ENCODE measurements around the gene FADS2.

Gene FADS2

DNA sequence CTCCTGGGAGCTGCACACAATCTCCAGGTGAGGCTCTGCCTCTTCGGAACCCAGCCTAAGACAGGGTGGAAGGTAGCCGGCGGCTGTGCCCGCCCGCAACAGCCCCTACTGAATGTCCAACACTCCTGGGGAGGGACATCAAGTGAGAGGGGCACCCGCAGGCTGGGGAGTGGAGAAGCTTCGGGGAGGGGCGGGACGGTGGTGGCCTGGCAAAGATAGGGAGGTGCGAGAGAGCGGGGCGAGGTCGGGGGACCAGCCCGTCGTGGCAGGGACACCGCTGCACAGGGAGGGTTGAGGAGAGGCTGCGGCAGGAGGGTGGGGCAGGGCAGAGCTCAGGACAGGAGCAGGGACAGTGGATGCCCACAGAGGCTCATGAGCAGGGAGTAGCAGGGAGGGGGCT lies 72.2 kb downstream of the FADS2 start:
- Histone ChIP-seq H3K4me3 (ENCODE audit: low read depth, low read length) (no peak overlapping the region), H3K27me3 (no peaks in the 10 kb centered on the region), H3K9me3 (no peaks in the 10 kb centered on the region), H3K4me1 (peaks cover 3% of the 10 kb centered on the region; the same call in 1 of the 2 replicates), H3K36me3 (no peaks in the 10 kb centered on the region)
- DNase-seq = no peak
- TF ChIP-seq, protein P1, sequence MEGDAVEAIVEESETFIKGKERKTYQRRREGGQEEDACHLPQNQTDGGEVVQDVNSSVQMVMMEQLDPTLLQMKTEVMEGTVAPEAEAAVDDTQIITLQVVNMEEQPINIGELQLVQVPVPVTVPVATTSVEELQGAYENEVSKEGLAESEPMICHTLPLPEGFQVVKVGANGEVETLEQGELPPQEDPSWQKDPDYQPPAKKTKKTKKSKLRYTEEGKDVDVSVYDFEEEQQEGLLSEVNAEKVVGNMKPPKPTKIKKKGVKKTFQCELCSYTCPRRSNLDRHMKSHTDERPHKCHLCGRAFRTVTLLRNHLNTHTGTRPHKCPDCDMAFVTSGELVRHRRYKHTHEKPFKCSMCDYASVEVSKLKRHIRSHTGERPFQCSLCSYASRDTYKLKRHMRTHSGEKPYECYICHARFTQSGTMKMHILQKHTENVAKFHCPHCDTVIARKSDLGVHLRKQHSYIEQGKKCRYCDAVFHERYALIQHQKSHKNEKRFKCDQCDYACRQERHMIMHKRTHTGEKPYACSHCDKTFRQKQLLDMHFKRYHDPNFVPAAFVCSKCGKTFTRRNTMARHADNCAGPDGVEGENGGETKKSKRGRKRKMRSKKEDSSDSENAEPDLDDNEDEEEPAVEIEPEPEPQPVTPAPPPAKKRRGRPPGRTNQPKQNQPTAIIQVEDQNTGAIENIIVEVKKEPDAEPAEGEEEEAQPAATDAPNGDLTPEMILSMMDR (IDR thresholded peaks at IDR 0.05; ENCODE audit: low read depth, low read length) = no peak

DNA sequence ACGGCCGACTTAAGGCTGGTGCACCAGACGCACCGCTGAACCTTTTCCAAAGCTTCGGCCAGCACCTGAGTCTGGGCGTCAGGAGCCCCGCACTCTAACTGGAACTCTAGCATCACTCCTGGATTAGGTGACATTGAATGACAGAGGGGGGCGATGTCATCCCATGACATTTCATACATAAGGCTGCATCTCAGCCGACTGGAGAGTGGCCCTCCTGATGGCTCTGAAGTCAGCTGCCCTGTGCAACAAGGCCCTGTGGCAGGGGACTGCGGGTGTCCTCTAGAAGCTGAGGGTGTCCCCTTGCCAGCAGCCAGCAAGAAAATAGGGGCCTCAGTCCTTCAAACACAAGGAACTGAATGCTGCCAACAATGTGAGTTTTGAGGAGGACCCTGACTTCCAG lies 73.3 kb downstream of the FADS2 start:
- Histone ChIP-seq H3K4me1 (peaks cover 3% of the 10 kb centered on the region; the same call in 1 of the 2 replicates), H3K27me3 (no peaks in the 10 kb centered on the region), H3K36me3 (no peaks in the 10 kb centered on the region), H3K9me3 (no peaks in the 10 kb centered on the region), H3K4me3 (ENCODE audit: low read depth, low read length) (no peak overlapping the region)
- no peak for DNase-seq
- TF ChIP-seq, protein P1 (IDR thresholded peaks at IDR 0.05; ENCODE audit: low read depth, low read length) = no peak

DNA sequence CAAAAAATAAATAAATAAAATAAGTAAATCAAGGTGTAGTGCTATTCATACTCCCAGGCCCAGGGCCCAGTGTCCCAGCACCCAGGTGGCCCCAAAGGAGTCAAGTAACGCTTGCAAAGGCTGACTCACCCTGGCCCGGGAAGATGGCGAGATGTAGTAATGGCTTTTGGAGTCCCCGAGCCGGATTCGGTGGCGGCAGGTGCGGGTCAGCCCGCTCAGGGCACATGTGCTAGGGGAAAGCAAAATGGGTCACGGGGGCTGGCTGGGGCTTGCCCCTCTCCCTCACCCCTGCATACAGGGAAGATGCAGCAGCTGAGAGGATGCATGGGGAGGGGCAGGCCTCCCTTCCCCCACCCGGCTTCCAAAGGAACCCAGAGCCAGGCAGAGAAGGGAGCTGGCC lies 74.2 kb downstream of the FADS2 start:
- H3K4me3 ChIP-seq (ENCODE audit: low read depth, low read length) = no peak overlapping the region
- peaks cover 3% of the 10 kb centered on the region; the same call in 1 of the 2 replicates for H3K4me1 ChIP-seq
- DNase-seq = no peak
- TF ChIP-seq, protein P1 (IDR thresholded peaks at IDR 0.05; ENCODE audit: low read depth, low read length) = no peak
- no peaks in the 10 kb centered on the region for H3K9me3 ChIP-seq
- no peaks in the 10 kb centered on the region for H3K27me3 ChIP-seq
- no peaks in the 10 kb centered on the region for H3K36me3 ChIP-seq

DNA sequence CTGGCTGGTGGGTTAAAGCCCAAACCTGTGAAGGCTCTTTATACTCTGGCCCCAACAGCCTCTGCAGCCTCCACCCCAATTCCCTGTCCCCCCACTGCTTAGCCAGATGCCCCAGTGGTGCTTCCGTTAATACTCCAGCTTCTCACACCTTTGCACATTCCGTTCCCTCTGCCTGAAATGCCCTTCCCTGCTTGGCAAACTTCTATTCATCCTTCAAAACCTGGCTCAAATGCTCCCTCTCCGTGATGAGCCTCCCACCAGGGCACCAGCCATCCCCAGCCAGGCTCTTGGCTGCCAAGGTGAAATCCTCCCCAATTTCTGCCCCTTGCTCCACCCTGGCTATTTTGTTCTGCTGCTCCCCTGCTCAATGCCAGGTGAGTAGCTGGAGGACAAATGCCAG lies 75.7 kb downstream of the FADS2 start:
- Histone ChIP-seq H3K36me3 (no peaks in the 10 kb centered on the region), H3K27me3 (no peaks in the 10 kb centered on the region), H3K9me3 (no peaks in the 10 kb centered on the region), H3K4me3 (ENCODE audit: low read depth, low read length) (no peak overlapping the region), H3K4me1 (peaks cover 3% of the 10 kb centered on the region; the same call in 1 of the 2 replicates)
- DNase-seq = no peak
- TF ChIP-seq, protein P1 (IDR thresholded peaks at IDR 0.05; ENCODE audit: low read depth, low read length) = no peak

DNA sequence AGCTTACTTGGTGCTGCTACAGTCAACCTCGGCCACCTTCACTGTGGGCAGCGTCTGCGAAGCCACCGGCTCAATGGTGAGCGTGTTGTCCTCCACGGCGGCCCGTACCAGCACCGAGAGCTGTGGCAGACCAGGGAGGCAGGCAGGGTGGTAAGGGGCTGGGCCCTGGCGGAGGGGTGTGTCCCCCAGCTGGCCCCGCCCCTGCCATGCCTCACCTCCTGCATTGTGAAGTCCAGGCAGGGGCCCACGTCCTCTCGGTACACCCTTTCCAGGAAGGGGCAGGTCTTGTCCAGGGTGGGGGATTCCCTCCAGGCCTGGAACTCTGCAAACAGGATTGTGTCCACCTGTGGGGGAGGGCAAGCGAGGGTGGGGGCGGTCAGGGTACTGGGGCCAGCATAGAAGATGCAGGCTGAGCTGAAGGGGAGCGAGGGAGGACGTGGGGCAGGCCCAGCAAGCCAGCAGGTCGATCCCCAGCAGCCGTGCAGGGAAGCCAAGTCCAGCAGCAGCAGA lies 76.5 kb downstream of the FADS2 start:
- no peaks in the 10 kb centered on the region for H3K36me3 ChIP-seq
- TF ChIP-seq, protein P1 (IDR thresholded peaks at IDR 0.05; ENCODE audit: low read depth, low read length) = no peak
- no peaks in the 10 kb centered on the region for H3K9me3 ChIP-seq
- H3K4me3 ChIP-seq (ENCODE audit: low read depth, low read length) = no peak overlapping the region
- no peak for DNase-seq
- no peaks in the 10 kb centered on the region; the same call in 1 of the 2 replicates for H3K4me1 ChIP-seq
- H3K27me3 ChIP-seq = no peaks in the 10 kb centered on the region

DNA sequence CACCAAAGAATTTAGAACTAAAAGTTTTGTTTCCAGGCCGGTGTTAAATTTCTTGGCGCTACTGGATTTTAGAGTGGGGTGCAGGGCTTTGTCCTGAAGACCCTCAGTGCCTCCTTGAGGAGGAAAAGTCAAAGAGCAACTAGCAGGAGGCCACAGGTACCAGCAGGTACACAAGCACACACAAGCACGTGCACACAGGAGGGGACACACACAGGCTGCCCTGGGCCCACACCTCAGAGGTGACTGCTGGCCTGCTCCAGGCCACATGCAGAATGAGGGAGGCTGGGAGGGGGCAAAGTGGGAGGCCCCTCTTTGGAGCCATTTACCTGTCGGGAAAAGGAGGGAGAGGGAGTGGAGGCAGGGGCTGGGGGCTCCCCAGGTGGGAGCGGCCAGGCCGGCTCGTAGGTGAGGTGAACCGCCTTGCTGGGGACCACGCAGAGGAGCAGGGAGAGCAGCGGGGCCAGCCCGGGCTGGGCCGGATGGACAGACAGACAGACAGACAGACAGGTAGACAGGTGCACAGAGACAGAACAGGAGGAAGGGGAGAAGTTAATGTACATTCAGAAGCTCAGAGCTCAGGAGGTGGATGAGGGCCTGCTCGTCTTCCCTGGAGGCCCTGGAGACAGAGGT lies 77.1 kb downstream of the FADS2 start:
- TF ChIP-seq, protein P1 (IDR thresholded peaks at IDR 0.05; ENCODE audit: low read depth, low read length) = no peak
- Histone ChIP-seq H3K4me1 (no peaks in the 10 kb centered on the region), H3K36me3 (no peaks in the 10 kb centered on the region), H3K27me3 (no peaks in the 10 kb centered on the region), H3K9me3 (no peaks in the 10 kb centered on the region), H3K4me3 (ENCODE audit: low read depth, low read length) (no peak overlapping the region)
- DNase-seq = no peak
